GM19438 (cell line): Measurements from ENCODE around the gene IL20RB.
"Not testable (repeated sequence)": the region's sequence is repeated elsewhere in the genome, so short reads cannot be mapped to it uniquely, and the experiment has no call there.

Experiments
- ATAC-seq: cut with Tn5 transposase; IDR thresholded peaks from one replicate; pipeline ENCODE4 v1.9.1; 2021; ENCODE audit warnings: low read depth; ENCODE audit not compliant: unreplicated experiment

The IL20RB gene

DNA sequence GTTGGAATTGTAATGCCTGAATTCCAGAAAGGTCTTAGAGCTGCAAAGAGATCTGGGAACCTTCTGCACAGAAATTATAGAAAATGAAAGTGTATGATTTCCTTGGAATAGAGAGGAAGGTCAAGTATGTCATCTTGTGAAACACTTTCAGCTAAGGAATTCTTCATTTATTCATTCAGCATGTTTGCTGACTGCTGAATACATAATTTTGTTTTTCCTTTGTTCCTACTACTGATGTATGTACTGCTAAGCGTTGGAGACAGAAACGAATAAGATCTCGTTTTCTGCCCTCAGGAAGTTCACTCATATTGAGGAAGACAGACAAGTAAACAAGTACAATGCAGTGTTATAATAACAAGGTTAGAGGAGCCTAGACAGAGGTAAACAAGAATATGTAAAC, 14.3 kb upstream of the IL20RB start:
- ATAC-seq: no peak

DNA sequence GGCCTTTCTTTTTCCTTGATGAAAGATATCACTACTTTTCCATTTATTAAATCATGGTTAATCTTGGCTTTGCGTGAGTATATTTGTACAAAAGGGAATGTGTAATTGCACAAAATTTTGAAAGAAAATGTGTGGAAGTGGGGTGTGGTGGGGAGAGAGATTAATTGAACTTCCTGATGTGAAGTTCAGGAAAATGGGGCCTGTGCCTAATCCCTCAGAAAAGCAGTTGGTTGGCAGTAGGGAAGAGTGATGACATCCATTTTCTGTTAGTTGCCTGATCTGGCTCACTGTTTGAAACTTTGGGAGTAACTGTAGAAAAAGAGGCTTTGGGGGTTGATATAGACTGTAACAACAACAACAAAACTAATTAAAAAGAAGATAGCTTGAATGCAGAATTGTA, 10.8 kb upstream of the IL20RB start:
- no peak for ATAC-seq

DNA sequence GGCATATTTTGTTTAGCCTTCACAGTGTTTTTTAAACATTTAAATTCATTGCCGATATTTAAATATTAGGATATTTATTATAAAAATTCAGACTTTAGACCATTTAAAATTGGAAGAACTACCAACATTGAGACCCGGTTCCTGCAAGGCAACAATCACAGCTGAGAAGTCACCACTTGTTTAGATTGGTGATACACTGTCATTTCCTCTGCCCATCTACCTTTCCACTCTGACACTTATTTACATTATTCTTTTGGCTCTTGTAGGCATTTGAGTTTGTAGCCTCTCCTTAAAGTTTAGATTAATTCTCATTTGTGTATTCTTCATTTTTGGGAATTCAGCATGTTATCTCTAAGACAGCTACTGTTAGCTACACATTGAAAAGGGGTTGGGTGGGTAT, 10.3 kb upstream of the IL20RB start:
- no peak for ATAC-seq

DNA sequence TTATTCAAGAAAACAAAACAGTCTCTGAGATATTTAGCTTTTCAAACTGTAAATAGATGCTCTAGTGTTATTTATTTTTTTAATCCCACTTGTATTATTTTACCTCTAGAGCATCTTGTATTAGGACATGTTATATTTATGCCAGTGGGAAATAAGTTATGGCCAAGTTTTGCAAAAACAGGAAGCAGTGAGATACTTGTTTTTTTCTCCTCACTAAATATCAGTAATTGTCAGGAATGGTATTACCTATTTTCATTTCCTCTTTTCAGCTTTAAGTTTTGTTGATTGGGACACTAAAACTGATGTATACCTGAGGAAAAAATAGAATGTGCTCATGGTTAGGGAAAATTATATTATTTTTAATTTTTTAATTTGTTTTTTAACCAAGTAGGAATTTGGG, 8.6 kb upstream of the IL20RB start:
- no peak for ATAC-seq

DNA sequence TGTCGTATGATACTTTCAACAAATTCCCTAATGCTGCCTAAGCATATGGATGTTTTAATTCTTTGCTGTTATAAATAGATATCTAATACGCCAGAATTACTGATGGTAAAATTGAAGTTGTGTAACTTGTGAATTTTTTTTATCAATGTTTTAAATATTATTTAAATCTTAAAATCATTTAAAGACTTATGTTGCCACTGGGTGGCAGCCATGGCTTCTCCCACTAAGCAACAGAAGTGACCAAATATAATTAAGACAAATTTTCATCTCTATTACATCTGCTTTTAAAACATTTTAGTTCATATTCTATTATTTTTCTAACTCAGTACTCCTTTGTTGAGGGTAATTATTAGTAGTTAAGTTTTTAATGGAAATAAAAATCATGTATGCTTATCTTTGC, 8.1 kb upstream of the IL20RB start:
- no peak for ATAC-seq

DNA sequence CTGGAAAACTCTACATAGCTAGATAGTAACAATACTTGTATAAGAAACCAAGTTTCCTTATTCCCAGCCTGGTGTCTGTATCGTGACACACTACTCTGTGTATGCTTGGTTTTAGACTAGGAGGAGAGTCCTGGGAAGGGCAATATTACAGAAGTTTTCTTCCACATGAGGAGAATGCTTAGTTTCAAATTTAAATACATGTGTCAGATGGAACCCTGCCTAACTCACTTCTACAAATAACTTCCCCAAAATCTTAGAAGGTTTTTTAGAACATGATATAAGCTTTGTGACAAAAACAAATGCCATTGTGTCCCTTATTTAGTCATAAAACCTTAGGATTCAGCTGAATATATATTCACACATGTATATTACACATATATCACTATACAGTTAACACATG, 7.2 kb upstream of the IL20RB start:
- no peak for ATAC-seq

DNA sequence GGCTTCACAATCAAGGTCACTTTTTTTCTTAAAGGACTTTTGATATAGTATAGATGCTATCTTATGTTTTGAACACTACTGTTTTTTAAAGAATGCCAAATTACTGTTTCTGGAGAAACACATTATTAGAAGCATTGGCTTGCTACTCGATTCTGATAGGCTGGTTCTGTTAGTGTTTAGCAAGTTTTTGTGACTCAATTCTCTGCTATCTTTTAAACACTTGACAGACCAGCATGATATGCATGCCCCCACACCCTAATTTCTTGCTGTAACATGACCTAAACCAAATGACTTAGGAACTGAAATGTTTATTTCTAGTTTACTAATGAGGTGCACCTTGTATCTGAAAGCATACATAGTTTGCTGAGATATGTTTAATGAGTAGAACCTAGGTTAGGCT, 5.5 kb upstream of the IL20RB start:
- ATAC-seq: no peak

DNA sequence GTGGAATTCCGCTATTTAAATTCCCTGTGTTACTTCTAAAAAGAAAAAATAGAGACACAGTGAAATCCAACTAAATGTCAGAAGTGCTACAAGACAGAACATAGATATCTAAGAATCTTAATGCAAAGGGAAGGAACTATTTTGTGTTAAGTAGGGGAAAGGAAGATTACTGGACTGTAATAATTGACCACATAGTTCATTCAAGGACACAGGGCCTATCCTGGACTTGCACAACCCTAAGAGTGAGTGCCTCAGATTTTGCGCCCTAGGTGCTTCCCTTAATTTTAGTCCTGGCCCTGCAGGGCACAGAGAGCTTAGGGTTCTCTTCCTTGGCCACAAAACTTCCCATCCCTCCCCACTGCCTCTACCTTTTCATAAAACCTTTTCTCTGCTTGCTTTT, 3.5 kb upstream of the IL20RB start:
- no peak for ATAC-seq

DNA sequence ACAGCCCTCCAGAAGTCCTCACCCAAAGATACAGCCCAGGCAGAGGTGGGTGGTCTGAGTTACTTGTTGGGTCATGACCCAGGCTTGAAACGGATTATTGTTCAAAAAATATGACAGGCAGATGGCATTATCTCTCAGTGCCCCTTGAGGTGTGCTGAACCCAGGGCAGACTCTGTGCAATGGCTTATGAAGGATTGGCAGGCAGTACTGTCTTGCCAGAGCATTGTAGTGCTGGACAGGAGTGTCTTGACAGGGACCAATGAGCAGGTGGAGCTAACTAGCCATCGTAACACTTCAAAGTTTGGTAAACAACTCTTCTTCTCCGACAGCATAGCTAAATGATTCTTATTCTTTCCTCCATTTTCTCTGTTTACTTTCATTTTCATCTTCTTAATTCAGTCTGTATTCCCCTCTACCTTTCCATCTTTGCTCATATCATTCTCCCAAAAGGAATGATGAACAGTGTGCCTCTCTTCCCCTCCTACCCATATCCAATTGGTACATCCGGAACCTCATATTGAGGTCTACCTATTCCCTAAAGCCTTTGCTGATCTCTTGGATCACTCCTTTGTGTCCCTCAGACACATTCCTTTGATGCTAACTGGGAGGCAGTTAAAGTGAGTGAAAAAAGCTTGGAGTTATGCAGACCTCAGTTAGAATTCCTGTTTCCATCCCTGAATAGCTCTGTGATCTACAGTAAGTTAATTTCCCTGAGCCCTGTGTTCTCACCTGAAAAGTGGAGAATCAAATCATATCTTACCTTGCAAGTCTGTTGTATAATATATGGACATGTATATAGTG, 2.6 kb upstream of the IL20RB start:
- ATAC-seq: no peak

DNA sequence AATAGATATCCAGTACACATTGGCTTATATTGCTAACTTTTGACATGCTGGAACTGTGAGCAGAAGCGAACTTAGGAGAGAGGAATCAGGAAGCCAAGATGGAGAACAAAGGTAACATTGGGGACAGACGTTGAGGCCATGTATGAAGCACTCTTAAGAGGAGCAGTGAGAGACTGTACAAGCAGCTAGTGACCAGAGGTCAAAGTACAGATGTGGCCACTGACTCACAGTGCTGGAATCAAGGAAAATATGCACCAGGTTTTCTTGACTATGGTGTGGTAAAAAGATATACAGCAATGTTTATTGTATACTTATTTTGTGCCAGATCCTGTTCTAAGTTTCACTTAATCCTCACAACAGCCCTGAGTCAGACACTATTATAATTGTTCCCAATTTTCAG, 2.0 kb upstream of the IL20RB start:
- no peak for ATAC-seq

DNA sequence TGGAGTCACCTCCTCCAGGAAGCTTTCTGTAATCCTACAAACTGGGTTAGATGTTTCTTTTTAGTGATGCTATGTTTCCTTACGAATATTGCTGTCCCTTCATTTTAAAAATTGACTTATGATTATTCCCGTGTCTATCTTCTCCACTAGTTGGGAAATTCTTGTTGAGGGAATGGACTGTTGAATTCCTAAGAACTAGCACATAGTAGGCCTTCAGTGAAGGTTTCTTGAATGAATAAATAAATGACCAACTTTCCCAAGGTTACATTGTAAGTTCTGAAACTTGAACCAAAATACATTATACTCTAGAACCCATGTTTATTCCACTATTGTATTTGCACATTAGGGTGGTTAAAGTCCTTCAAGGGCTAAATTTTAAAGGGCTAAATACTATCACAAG, 812 bp upstream of the IL20RB start:
- no peak for ATAC-seq

DNA sequence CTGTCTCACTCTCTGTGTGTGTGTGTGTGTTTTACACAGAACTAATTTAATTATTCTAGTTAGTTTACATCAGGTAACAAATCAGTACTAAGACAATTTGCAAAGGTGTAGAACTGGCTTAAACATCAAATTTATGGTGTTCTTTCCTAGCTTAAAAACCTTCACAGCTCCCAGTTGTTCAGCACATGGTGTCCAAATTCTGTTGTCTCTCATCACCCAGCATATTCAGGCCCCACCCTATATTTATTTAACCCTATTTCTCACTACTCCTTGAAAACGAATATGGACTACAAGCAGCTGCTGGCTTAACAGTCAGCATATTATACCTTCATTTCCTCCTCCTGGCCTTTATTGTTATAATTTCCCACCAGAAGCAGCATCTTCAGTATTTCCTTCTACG, 1.2 kb downstream of the IL20RB start:
- ATAC-seq: no peak

DNA sequence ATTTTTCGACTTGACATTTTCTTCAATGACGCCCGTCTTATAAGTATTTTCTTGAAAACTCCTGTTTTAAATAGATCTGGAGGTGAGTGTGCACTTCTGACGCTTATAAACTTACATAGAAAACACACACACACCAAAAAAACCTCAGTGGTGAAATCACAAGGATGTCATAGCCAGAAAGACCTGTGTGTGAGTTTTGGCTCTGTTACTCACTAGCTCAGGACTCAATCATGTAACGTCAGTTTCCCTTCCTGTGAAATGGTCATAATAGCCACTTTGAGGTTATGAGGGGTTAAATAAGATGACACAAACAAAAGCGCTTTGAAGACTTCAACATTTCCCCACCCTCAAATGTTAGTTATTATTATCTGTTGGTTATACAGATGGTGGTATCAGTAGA, 1.8 kb downstream of the IL20RB start:
- no peak for ATAC-seq

DNA sequence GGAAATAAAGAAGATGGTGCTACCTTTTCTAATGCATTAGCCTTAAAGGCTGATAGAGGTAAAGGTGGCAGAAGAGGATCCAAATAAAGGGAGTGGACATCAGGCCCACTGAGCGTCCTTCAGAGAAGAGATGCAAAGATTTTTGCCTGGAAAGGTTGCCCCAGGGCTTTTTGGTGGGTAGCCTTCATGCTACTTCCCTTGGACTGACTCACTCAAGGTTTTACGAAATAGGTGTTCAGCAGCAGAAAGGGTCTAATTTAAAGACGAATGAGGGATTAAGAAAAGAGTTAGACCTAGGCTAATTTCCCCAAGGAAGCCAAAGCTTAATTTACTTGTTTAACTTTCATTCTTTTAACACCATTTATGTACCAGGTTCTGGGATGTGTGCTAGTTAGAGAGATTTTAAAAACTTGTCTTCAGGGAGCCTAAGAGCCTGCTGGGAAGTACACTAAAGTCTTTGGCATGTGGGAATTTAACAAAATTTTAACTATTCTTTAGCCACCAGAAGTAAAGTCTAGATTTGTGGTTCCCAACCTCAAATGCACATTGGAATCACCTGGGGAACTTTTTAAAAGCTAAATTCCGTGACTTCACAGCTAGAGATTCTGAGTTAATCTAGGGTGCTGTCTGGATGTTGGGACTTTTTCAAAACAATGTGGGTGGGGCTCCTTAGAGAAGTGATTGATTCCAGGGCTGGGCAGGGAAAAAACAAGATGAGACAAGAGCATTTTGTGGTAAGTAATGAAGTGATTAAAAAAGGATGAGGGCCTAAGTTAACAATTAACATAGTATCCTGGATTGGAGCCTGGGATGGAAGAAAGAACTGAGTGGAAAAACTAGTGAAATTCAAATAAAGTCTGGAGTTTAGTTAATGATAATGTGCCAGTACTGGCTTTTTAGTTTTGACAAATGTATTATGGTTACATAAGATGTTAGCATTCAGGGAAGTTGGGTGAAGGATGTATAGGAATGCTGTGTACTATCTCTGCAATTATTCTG, 3.4 kb downstream of the IL20RB start:
- no peak for ATAC-seq

DNA sequence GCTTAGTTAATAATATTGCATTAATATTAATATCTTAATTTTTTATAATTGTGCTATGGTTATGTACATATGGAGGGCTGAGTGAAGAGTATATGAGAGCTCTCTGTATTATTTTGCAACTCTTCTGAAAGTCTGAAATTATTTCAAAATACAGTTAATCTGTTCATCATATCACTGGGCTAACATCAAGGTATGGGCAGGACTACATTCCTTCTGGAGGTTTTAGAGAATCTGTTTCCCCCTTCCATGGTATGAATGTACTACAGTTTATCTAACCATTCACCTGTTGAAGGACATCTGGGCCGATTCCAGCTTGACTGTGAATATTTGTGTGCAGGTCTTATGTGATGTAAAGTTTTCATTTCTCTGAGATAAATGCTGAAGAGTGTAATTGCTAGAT, 5.1 kb downstream of the IL20RB start:
- no peak for ATAC-seq

DNA sequence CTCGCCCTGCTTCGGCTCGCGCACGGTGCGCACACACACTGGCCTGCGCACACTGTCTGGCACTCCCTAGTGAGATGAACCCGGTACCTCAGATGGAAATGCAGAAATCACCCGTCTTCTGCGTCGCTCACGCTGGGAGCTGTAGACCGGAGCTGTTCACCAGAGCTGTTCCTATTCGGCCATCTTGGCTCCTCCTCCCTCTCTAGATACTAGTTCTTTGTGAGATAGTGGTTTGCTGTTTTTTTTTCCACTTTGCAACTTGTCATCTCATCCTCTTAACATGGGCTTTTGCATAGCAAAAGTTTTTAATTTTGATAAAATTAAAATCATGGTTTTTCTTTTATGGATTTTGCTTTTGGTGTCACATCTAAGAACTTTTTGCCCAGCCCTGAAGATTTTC, 11.8 kb downstream of the IL20RB start:
- ATAC-seq: not testable (repeated sequence)

DNA sequence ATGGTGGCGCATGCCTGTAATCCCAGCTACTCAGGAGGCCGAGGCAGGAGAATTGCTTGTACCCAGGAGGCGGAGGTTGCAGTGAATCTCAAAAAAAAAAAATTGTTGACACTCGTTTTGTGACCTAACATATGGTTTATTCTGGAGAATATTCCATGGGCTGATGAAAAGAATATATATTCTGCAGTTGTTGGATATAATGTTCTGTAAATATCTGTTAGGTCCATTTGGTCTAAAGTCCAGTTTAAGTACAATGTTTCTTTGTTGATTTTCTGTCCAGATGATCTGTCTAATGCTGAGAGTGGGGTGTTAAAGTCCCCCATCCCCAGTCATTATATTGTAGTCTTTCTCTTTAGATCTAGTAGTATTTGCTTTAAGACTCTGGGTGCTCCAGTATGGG, 15.6 kb downstream of the IL20RB start:
- ATAC-seq: no peak

DNA sequence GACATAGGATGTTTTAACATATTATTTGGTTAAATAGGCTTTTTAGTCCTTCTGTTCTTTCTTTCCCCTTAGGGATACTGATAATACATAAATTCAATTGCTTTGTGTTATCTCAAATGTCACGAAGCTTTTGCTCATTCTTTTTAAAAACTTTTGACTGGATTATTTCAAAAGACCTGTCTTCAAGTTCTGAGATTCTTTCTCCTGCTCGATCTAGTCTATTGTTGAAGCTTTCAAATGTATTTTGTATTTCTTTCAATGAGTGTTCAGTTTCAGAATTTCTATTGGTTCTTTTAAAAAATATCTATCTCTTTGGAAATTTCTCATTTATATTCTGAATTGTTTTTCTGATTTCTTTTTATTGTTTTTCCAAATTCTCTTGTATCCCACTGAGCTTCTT, 16.9 kb downstream of the IL20RB start:
- ATAC-seq: no peak

DNA sequence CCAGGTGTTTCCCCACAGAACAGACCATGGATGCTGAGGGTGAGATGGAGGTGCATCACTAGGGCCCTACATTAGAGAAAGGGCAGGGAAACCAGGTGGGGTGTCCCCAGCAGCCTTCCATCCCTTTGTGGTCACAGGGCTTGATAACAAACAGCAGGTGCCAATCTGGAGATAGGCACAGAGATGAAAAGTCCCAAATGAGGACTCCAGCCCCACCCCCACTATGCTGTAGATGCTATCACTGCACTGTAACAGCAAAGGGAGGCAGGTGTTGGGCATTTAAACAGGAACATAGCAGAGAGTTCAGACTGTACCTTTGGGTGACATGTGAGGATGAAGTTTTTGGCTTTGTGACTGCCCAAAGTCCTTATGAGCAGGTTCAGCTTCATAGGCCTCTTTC, 21.4 kb downstream of the IL20RB start:
- no peak for ATAC-seq

DNA sequence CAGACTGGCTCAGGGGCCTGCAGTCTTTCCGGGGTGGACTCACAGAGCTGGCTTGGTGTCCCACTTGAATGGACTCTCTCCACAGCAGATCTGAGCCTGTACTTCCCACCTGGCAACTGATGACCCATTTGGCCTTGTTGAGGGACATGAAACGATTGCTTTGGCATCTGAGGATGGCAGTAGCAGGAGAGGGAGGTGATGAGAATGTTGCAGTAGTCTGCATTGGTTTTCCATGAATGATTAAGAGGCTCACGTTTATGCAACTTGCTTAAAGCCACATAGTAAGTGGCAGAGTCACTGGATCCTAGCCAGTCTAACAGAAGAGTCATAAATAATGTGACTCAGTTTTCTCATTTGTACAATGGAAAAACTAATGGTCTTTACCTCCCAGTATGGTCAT, 21.9 kb downstream of the IL20RB start:
- ATAC-seq: no peak

DNA sequence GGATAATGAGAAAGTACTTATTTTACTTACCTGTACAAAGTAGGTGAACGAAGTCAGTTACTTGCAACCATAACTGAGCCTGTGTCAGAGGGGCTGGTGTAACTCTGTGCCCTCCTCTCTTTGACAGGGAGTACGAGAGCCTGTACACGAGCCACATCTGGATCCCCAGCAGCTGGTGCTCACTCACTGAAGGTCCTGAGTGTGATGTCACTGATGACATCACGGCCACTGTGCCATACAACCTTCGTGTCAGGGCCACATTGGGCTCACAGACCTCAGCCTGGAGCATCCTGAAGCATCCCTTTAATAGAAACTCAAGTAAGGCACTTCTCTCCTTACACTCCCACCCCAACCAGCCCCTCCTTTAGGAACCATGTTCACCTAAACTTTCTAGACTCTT, 24.2 kb downstream of the IL20RB start:
- ATAC-seq: no peak
